Parathyroid adenoma (tissue), 2 donors: Measurements from ENCODE around the gene ARID3A.

Experiments
- H2AFZ ChIP-seq: fragments of 300-600 bp; sonication (generic); one replicate; pipeline ENCODE4 v1.7.0; 2017; ENCODE audit warnings: antibody characterized with exemption, mild to moderate bottlenecking
- H3K27ac ChIP-seq: fragments of 300-600 bp; sonication (generic); one replicate; pipeline ENCODE4 v1.7.0; 2017
- H3K27me3 ChIP-seq: fragments of 300-600 bp; sonication (generic); one replicate; pipeline ENCODE4 v1.7.0; 2017; ENCODE audit warnings: low read length; ENCODE audit not compliant: control insufficient read depth, insufficient read depth
- H3K36me3 ChIP-seq: fragments of 300-600 bp; sonication (generic); one replicate; pipeline ENCODE4 v1.7.0; 2017; ENCODE audit warnings: low read length; ENCODE audit not compliant: control insufficient read depth, insufficient read depth
- H3K4me1 ChIP-seq: fragments of 300-600 bp; sonication (generic); one replicate; pipeline ENCODE4 v1.7.0; 2017; ENCODE audit warnings: control low read depth
- H3K4me2 ChIP-seq: fragments of 300-600 bp; sonication (generic); one replicate; pipeline ENCODE4 v1.7.0; 2017; ENCODE audit warnings: low read length
- H3K4me3 ChIP-seq: fragments of 300-600 bp; sonication (generic); one replicate; pipeline ENCODE4 v1.7.0; 2017; ENCODE audit warnings: low read depth, low read length
- H3K79me2 ChIP-seq: fragments of 300-600 bp; sonication (generic); one replicate; pipeline ENCODE4 v1.7.0; 2017; ENCODE audit warnings: control low read depth
- H3K9ac ChIP-seq: fragments of 300-600 bp; sonication (generic); one replicate; pipeline ENCODE4 v1.7.0; 2017; ENCODE audit warnings: mild to moderate bottlenecking
- H3K9me3 ChIP-seq: fragments of 300-600 bp; sonication (generic); one replicate; pipeline ENCODE4 v1.7.0; 2017; ENCODE audit warnings: low read length; ENCODE audit not compliant: control insufficient read depth
- TF ChIP-seq, protein P1 (sequence below): fragments of 300-600 bp; sonication (generic); IDR thresholded peaks from one replicate; pipeline ENCODE4 v1.7.0; 2017; ENCODE audit warnings: antibody characterized with exemption, mild to moderate bottlenecking
- donor health status: primary hyperparathyroidism.

The ARID3A gene

DNA sequence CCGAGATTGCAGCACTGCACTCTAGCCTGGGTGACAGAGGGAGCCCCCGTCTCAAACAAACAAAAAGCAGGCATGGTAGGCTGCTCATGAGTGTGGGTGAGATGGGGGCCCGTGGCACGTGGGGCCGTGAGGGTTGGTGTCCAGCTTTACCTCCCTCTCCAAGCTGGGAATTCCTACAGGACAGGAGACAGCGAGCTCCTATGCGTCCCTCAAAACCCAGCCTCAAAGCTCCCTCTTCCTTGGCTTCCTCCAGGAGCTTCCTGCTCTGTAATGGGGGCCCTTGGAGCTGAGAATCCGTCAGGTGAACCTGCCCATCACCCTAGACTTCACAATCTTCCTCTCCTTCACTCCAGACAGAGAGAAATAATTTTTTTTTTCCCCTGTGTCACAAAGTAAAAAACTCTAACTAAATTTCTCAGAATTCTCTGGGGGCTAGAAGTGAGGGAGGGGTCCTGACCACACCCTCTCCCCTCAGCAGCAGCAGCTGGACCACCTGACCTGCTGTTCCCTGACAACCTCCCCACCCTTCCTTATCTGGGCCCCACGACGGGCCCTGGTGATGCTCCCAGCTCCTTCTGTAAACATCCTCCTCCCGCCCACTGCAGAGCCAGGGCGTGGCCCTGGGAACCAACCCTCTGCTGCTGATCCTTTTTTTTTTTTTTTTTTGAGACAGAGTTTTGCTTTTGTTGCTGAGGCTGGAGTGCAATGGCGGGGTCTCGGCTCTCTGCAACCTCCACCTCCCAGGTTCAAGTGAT lies 36.2 kb downstream of the ARID3A start:
- Histone ChIP-seq H3K4me1 (no peaks in the 10 kb centered on the region), H3K36me3 (no peaks in the 10 kb centered on the region), H3K27me3 (no peaks in the 10 kb centered on the region), H3K4me3 (no peak overlapping the region), H3K27ac (no peak overlapping the region), H3K9me3 (no peaks in the 10 kb centered on the region), H3K9ac (no peak overlapping the region), H3K79me2 (peaks cover 4% of the 10 kb centered on the region), H2AFZ (no peak overlapping the region), H3K4me2 (no peak overlapping the region)
- TF ChIP-seq, protein P1, sequence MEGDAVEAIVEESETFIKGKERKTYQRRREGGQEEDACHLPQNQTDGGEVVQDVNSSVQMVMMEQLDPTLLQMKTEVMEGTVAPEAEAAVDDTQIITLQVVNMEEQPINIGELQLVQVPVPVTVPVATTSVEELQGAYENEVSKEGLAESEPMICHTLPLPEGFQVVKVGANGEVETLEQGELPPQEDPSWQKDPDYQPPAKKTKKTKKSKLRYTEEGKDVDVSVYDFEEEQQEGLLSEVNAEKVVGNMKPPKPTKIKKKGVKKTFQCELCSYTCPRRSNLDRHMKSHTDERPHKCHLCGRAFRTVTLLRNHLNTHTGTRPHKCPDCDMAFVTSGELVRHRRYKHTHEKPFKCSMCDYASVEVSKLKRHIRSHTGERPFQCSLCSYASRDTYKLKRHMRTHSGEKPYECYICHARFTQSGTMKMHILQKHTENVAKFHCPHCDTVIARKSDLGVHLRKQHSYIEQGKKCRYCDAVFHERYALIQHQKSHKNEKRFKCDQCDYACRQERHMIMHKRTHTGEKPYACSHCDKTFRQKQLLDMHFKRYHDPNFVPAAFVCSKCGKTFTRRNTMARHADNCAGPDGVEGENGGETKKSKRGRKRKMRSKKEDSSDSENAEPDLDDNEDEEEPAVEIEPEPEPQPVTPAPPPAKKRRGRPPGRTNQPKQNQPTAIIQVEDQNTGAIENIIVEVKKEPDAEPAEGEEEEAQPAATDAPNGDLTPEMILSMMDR = no peak

DNA sequence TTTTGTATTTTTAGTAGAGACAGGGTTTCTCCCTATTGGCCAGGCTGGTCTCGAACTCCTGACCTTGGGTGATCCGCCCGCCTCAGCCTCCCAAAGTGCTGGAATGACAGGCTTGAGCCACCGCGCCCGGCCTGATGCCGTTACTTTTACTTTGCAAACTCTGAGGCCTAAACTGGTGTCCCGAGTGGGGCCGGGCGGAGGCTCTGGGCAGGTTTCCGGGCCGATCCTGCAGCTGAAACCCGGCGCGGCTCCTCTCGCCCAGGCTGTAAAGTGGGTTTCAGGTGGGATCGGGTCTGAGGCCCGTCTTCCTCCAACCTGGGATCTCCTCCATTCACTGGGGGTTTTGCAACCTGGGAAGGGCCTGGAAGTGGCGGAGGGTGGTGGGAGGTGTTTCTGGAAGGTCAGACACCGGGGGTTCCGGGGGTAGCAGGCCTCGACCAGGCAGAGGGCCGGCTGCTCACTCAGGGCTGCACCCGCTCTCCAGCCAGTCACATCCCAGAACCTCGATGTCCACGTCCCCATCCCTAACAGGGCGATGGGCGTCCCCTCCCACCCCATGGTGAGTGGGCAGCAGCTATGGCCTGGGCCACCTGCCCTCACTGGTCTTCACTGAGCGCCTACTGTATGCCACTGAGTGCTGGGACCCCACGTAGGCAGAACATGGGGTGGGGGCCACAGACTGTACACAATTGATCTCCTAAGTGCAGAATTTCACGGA lies 37.0 kb downstream of the ARID3A start:
- Histone ChIP-seq H2AFZ (no peak overlapping the region), H3K27me3 (no peaks in the 10 kb centered on the region), H3K4me3 (no peak overlapping the region), H3K4me2 (no peak overlapping the region), H3K4me1 (no peaks in the 10 kb centered on the region), H3K27ac (no peak overlapping the region), H3K36me3 (no peaks in the 10 kb centered on the region), H3K79me2 (peaks cover 2% of the 10 kb centered on the region), H3K9ac (no peak overlapping the region), H3K9me3 (no peaks in the 10 kb centered on the region)
- TF ChIP-seq, protein P1 = no peak

DNA sequence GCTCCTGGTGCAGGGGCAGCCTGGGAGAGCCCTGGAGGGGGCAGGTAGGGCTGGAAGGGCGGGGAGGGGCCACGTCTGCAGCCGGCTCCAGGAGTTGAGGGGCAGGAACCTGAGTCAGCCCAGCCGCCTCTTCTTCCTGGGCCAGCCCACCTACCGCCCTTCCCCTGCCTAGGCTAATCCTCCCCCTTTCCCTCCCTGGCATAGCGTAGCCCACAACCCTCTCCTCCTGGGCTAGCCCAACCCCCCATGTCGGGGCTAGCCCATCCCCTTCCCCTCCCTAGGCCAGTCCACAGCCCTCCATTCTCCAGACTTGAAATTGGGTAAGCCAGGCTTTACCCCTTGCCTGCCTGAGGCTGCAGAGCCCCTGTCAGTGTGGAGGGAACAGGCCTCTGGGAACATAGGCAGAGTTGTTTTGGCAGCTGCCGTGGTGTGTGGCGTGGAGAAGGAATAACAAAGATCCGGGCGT lies 37.7 kb downstream of the ARID3A start:
- Histone ChIP-seq H3K27me3 (no peaks in the 10 kb centered on the region), H3K4me2 (no peak overlapping the region), H3K79me2 (peaks cover 2% of the 10 kb centered on the region), H3K4me1 (no peaks in the 10 kb centered on the region), H2AFZ (no peak overlapping the region), H3K9me3 (no peaks in the 10 kb centered on the region), H3K36me3 (no peaks in the 10 kb centered on the region), H3K4me3 (no peak overlapping the region), H3K27ac (no peak overlapping the region), H3K9ac (no peak overlapping the region)
- TF ChIP-seq, protein P1 = no peak

DNA sequence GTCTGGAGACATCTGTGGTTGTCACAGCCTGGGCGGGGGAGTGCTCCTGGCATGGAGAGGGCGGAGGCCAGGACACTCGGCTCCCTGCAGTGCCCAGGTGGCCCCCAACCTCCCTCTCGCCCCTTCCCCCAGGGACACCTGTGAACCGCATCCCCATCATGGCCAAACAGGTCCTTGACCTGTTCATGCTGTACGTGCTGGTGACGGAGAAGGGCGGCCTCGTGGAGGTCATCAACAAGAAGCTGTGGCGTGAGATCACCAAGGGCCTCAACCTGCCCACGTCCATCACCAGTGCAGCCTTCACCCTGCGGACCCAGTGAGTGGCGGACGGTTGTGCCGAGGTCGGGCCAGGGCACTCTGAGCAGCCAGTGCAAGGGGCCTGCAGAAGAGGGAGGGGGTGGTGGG lies 38.3 kb downstream of the ARID3A start:
- Histone ChIP-seq H3K36me3 (no peaks in the 10 kb centered on the region), H3K27ac (no peak overlapping the region), H3K4me3 (no peak overlapping the region), H3K79me2 (peaks cover 2% of the 10 kb centered on the region), H3K4me2 (no peak overlapping the region), H3K9me3 (no peaks in the 10 kb centered on the region), H2AFZ (no peak overlapping the region), H3K27me3 (no peaks in the 10 kb centered on the region), H3K4me1 (no peaks in the 10 kb centered on the region), H3K9ac (no peak overlapping the region)
- TF ChIP-seq, protein P1 = no peak
